Uterus (tissue), 4 donors: ENCODE results near the gene MAML2. TPM values are rescaled to one million over a fixed set of nuclear protein-coding genes. Genes with fewer than 3 reads are reported as not detected.

Experiments
- DNase-seq, 2 donors: peaks; one replicate each; pipeline ENCODE4 v3.0.0-alpha.2; 2019 to 2020
- H3K27ac ChIP-seq, 2 donors: fragments of 200-600 bp; sonication (generic); 1 replicate in 1 of 2; 2 replicates in 1 of 2; pipeline ENCODE4 v1.5.1; 2016 to 2018
- H3K27me3 ChIP-seq, 2 donors: fragments of 200-600 bp; sonication (generic); one replicate each; pipeline ENCODE4 v1.5.1; 2018 to 2019; ENCODE audit warnings: control low read depth in 1 of 2
- H3K36me3 ChIP-seq, 2 donors: fragments of 200-600 bp; sonication (generic); one replicate each; pipeline ENCODE4 v1.5.1; 2019; ENCODE audit warnings: control low read depth in 1 of 2
- H3K4me1 ChIP-seq, 2 donors: fragments of 200-600 bp; sonication (generic); one replicate each; pipeline ENCODE4 v1.5.1; 2018 to 2019; ENCODE audit warnings: control low read depth in 1 of 2
- H3K4me3 ChIP-seq, 2 donors: fragments of 200-600 bp; sonication (generic); 1 replicate in 1 of 2; 2 replicates in 1 of 2; pipeline ENCODE4 v1.5.1; 2018 to 2019; ENCODE audit warnings: mild to moderate bottlenecking in 1 of 2
- H3K9me3 ChIP-seq, 2 donors: fragments of 200-600 bp; sonication (generic); one replicate each; pipeline ENCODE4 v1.5.1; 2019; ENCODE audit warnings: control low read depth in 1 of 2
- CTCF ChIP-seq, 4 experiments: fragments of 200-600 bp in 2 of 4; fragments of 450-650 bp in 2 of 4; sonication (generic) in 2 of 4; IDR thresholded peaks; one replicate each; pipeline ENCODE4 v1.5.1; 2016 to 2019; ENCODE audit warnings: antibody characterized with exemption in 4 of 4, mild to moderate bottlenecking in 2 of 4, moderate library complexity in 1 of 4
- POLR2A ChIP-seq, 2 donors: fragments of 450-650 bp; IDR thresholded peaks; one replicate each; pipeline ENCODE4 v1.6.1; 2016; ENCODE audit warnings: antibody characterized with exemption in 2 of 2, mild to moderate bottlenecking in 1 of 2, moderate library complexity in 1 of 2
- intact Hi-C: fragments of 100-400 bp; cut with DNase I; formaldehyde crosslinking; loops from one replicate; pipeline ENCODE4 v1.15.1; 2023; ENCODE audit warnings: low total_unique reads
- microRNA counts, 2 donors: library from miRNA; unstranded; fragments of <30 nt; microRNA quantifications; one replicate each; lab custom pipeline; 2016 to 2017
- microRNA-seq: library from miRNA; unstranded; fragments of <30 nt; microRNA quantifications from one replicate; pipeline ENCODE4, GENCODE V29; 2016; ENCODE audit warnings: borderline microRNAs expressed, borderline replicate concordance
- small RNA-seq: library from RNA; depleted of rRNA; stranded (forward); fragments of <200 nt; gene quantifications from one replicate; pipeline ENCODE3, GENCODE V24; 2016
- total RNA-seq, 4 donors: library from RNA; depleted of rRNA in 3 of 4; stranded (reverse); fragments of >200 nt in 3 of 4; gene quantifications; one replicate each; pipeline versions ENCODE4 v1.1.0 to v1.2.4, GENCODE V29; 2014 to 2023
- donor health status: DM: yes; HTN: yes; CAD: no.

MAML2 gene
- total RNA-seq, 4 donors from 2014 or later = 8.2 to 35.9 (median 19.8) TPM

GRCh38 chr11:95937358-95937757, 405.6 kb downstream of the MAML2 start:
- no peak for DNase-seq
- no peaks in the 10 kb centered on the region for H3K4me1 ChIP-seq
- H3K9me3 ChIP-seq = no peaks in the 10 kb centered on the region
- no peak overlapping the region for H3K27ac ChIP-seq
- H3K27me3 ChIP-seq = no peaks in the 10 kb centered on the region
- intact Hi-C loops = no loop called here
- no peak overlapping the region for H3K4me3 ChIP-seq
- H3K36me3 ChIP-seq = no peaks in the 10 kb centered on the region
- TF ChIP-seq CTCF (IDR thresholded peaks at IDR 0.05) (no peak), POLR2A (IDR thresholded peaks at IDR 0.05) (no peak)

GRCh38 chr11:95933594-95933993, 409.4 kb downstream of the MAML2 start:
- DNase-seq = no peak
- H3K9me3 ChIP-seq = no peaks in the 10 kb centered on the region
- no peaks in the 10 kb centered on the region for H3K27me3 ChIP-seq
- H3K36me3 ChIP-seq = no peaks in the 10 kb centered on the region
- no peaks in the 10 kb centered on the region for H3K4me1 ChIP-seq
- TF ChIP-seq POLR2A (IDR thresholded peaks at IDR 0.05) (no peak), CTCF (IDR thresholded peaks at IDR 0.05) (no peak)
- intact Hi-C loops = no loop called here
- H3K4me3 ChIP-seq = no peak overlapping the region
- H3K27ac ChIP-seq = no peak overlapping the region

- Histone ChIP-seq H3K4me3 (no peak overlapping the region), H3K36me3 (no peaks in the 10 kb centered on the region), H3K9me3 (no peaks in the 10 kb centered on the region), H3K27ac (no peak overlapping the region), H3K27me3 (no peaks in the 10 kb centered on the region), H3K4me1 (no peaks in the 10 kb centered on the region)
- intact Hi-C loops = no loop called here
- TF ChIP-seq CTCF (IDR thresholded peaks at IDR 0.05) (no peak), POLR2A (IDR thresholded peaks at IDR 0.05) (no peak)
- no peak for DNase-seq
Observed at GRCh38 chr11:95931916-95932315, 411.1 kb downstream of the MAML2 start.

- no peak for DNase-seq
- Histone ChIP-seq H3K27me3 (no peaks in the 10 kb centered on the region), H3K4me3 (no peak overlapping the region), H3K36me3 (no peaks in the 10 kb centered on the region), H3K4me1 (no peaks in the 10 kb centered on the region), H3K27ac (no peak overlapping the region), H3K9me3 (no peaks in the 10 kb centered on the region)
- intact Hi-C loops = no loop called here
- TF ChIP-seq POLR2A (IDR thresholded peaks at IDR 0.05) = no peak
- TF ChIP-seq CTCF (IDR thresholded peaks at IDR 0.05) = no peak
Observed at GRCh38 chr11:95930948-95931347, 412.0 kb downstream of the MAML2 start.

- Histone ChIP-seq H3K9me3 (no peaks in the 10 kb centered on the region), H3K4me3 (no peak overlapping the region), H3K27me3 (no peaks in the 10 kb centered on the region), H3K36me3 (no peaks in the 10 kb centered on the region), H3K4me1 (no peaks in the 10 kb centered on the region), H3K27ac (no peak overlapping the region)
- TF ChIP-seq POLR2A (IDR thresholded peaks at IDR 0.05) = no peak
- TF ChIP-seq CTCF (IDR thresholded peaks at IDR 0.05) = no peak
- intact Hi-C loops = no loop called here
- no peak for DNase-seq
Observed at GRCh38 chr11:95926726-95927125, 416.3 kb downstream of the MAML2 start.

MicroRNA genes within 50 kb of the gene (microRNA counts, 767-probe panel; counts per million panel counts)
- microRNA hsa-miR-1260b (lab: Ali Mortazavi, UCI) = 3,360 to 4,399 counts per million in 2 donors

Small RNAs within 50 kb of the gene (microRNA-seq; reads per million reads assigned to microRNA genes)
- gene MIR1260B = not detected

Small RNAs within 50 kb of the gene (small RNA-seq; reads per million reads assigned to genes)
- gene MIR1260B = not detected

Other genes with a start within 250 kb of the MAML2 start
- gene CCDC82, start 46.7 kb upstream of the MAML2 start, total RNA-seq = 10 to 100 TPM; 36.9 to 48.8 (median 42.5) TPM
- gene JRKL, start 46.8 kb upstream of the MAML2 start, total RNA-seq = 10 to 100 TPM in 2 of 4 donors, 1 to 10 TPM in 2; 2.4 to 27.7 (median 7.5) TPM